ENCODE data around the gene STXBP1. TPM values are rescaled to one million over a fixed set of nuclear protein-coding genes. Genes with fewer than 3 reads are reported as not detected.

Gene STXBP1
- total RNA-seq = 10 to 100 TPM; 12.1 to 17.7 TPM

- DNase-seq = peak; percentile 86
- Mint-ChIP-seq H3K9me3 (no peaks in the 10 kb centered on the region), H3K27ac (peak within 1 kb of the TSS; percentile 58), H3K4me3 (peak within 1 kb of the TSS; percentile 85), H3K27me3 (peaks cover 54% of the 10 kb centered on the region), H3K36me3 (ENCODE audit: low read depth) (no peaks in the 10 kb centered on the region), H3K4me1 (peaks cover 38% of the 10 kb centered on the region)
- POLR2A ChIA-PET = no interaction called here
- CTCF ChIA-PET = interaction anchor here (0.9 to 1.3 kb wide), 4 partner anchors 10 to 86 kb away, joined by 3 to 4 read pairs (median 4); no protein-coding TSS in a partner anchor
These were observed at the start of gene STXBP1 for GRCh38 chr9:127611899-127612790. STXBP1 (plus strand) TSS chr9:127612277; CDS start chr9:127612404, 127 bp downstream.

DNA sequence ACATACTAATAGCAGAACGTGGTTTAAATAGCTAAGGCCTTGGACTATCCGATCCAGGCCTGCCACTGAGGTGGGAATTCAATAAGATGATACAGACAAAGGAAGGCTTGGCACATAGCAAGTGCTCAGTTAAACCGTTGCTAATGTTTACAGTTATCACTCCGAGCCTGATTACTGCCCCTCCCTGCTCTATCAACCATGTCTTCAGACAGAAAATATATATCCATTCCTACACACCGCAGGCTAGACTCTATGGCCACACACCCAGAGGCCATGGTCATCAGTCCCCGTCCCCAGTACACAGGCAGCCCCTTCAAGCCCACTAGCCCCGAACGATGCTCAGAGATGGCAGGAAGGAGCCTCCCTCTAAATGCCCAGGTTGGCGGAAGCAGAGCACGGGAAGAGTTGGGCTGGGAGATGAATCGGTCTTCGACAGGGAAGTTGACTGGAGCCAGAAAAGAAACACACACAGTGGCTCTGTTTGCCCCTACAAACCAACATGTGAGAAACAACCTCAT lies 49.7 kb upstream of the STXBP1 start:
- ChIA-PET CTCF (interaction anchor here (0.5 to 1.6 kb wide), 2 partner anchors 43 to 97 kb away, joined by 3 to 4 read pairs; no protein-coding TSS in a partner anchor), POLR2A (no interaction called here)
- Mint-ChIP-seq H3K36me3 (ENCODE audit: low read depth) (peaks cover 19% of the 10 kb centered on the region), H3K4me3 (no peak overlapping the region), H3K9me3 (no peaks in the 10 kb centered on the region), H3K27ac (no peak overlapping the region), H3K27me3 (no peaks in the 10 kb centered on the region), H3K4me1 (peaks cover 59% of the 10 kb centered on the region)
- no peak for DNase-seq

DNA sequence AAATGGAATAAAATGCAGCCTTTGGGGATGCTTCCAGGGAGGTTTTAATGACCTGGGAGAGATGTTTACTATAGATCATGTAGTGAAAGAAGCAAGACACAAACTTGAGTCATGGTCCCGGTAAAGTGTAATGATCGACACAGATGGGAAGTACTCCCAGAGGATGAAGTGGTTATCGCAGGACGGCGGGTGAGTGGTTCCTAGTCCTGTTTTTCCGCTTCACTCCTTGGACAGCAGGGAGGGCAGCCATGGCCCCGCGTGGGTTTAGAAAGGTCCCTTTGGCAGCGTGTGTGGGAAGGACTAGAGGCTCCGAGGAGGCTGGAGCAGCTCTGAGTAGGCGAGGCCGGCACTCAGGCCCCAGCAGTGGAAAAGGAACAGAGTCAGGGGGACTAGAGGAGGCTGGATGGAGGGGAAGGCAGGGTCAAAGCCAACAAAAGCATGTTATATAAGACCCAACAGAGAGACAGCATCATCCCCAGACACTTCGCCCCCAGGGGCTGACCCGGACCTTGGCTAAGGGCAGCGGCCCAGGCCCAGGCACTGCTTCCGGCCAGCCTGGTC lies 49.2 kb upstream of the STXBP1 start:
- Mint-ChIP-seq H3K9me3 (no peaks in the 10 kb centered on the region), H3K27me3 (no peaks in the 10 kb centered on the region), H3K36me3 (ENCODE audit: low read depth) (peaks cover 19% of the 10 kb centered on the region), H3K27ac (no peak overlapping the region), H3K4me1 (peaks cover 58% of the 10 kb centered on the region), H3K4me3 (no peak overlapping the region)
- CTCF ChIA-PET = interaction anchor here (1.6 kb wide), 1 partner anchor 44 kb away, joined by 4 read pairs; no protein-coding TSS in a partner anchor
- no peak for DNase-seq
- POLR2A ChIA-PET = no interaction called here

DNA sequence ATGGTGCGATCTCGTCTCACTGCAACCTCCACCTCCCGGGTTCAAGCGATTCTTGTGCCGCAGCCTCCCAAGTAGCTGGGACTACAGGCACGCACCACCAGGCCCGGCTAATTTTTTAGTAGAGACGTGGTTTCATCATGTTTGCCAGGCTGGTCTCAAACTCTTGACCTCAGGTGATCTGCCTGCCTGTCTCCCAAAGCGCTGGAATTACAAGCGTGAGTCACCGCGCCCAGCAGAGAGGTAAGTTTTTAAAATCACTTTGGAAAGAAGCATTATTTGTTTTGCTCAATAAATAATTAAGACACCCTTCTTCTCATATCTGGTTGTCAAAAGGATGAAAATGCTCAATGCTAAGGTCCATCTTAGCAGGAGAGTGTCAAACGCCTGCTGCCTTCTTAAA lies 48.5 kb upstream of the STXBP1 start:
- CTCF ChIA-PET = interaction anchor here (0.7 to 1.6 kb wide), 2 partner anchors 44 to 132 kb away, joined by 4 read pairs; no protein-coding TSS in a partner anchor
- H3K9me3 Mint-ChIP-seq = no peaks in the 10 kb centered on the region
- H3K36me3 Mint-ChIP-seq (ENCODE audit: low read depth) = peaks cover 18% of the 10 kb centered on the region
- no peak overlapping the region for H3K4me3 Mint-ChIP-seq
- POLR2A ChIA-PET = no interaction called here
- H3K4me1 Mint-ChIP-seq = peaks cover 51% of the 10 kb centered on the region
- no peaks in the 10 kb centered on the region for H3K27me3 Mint-ChIP-seq
- no peak for DNase-seq
- H3K27ac Mint-ChIP-seq = no peak overlapping the region

GRCh38 chr9:127565231-127565630 lies 46.8 kb upstream of the STXBP1 start:
- POLR2A ChIA-PET = no interaction called here
- no peaks in the 10 kb centered on the region for H3K27me3 Mint-ChIP-seq
- H3K9me3 Mint-ChIP-seq = no peaks in the 10 kb centered on the region
- peaks cover 47% of the 10 kb centered on the region for H3K4me1 Mint-ChIP-seq
- DNase-seq = no peak
- H3K4me3 Mint-ChIP-seq = no peak overlapping the region
- peaks cover 17% of the 10 kb centered on the region for H3K36me3 Mint-ChIP-seq (ENCODE audit: low read depth)
- no peak overlapping the region for H3K27ac Mint-ChIP-seq
- CTCF ChIA-PET = interaction anchor here (0.6 kb wide), 1 partner anchor 66 kb away, joined by 3 read pairs; no protein-coding TSS in a partner anchor

GRCh38 chr9:127566351-127567001 lies 45.6 kb upstream of the STXBP1 start:
- H3K4me1 Mint-ChIP-seq = peaks cover 44% of the 10 kb centered on the region
- peaks cover 14% of the 10 kb centered on the region for H3K36me3 Mint-ChIP-seq (ENCODE audit: low read depth)
- ChIA-PET POLR2A (no interaction called here), CTCF (interaction anchor here (0.8 kb wide), 1 partner anchor 168 kb away, joined by 3 read pairs; the partner anchor contains the start of gene TOR2A)
- H3K9me3 Mint-ChIP-seq = no peaks in the 10 kb centered on the region
- H3K4me3 Mint-ChIP-seq = peak overlapping the region; percentile 71
- no peak overlapping the region for H3K27ac Mint-ChIP-seq
- H3K27me3 Mint-ChIP-seq = no peaks in the 10 kb centered on the region
- DNase-seq = no peak

DNA sequence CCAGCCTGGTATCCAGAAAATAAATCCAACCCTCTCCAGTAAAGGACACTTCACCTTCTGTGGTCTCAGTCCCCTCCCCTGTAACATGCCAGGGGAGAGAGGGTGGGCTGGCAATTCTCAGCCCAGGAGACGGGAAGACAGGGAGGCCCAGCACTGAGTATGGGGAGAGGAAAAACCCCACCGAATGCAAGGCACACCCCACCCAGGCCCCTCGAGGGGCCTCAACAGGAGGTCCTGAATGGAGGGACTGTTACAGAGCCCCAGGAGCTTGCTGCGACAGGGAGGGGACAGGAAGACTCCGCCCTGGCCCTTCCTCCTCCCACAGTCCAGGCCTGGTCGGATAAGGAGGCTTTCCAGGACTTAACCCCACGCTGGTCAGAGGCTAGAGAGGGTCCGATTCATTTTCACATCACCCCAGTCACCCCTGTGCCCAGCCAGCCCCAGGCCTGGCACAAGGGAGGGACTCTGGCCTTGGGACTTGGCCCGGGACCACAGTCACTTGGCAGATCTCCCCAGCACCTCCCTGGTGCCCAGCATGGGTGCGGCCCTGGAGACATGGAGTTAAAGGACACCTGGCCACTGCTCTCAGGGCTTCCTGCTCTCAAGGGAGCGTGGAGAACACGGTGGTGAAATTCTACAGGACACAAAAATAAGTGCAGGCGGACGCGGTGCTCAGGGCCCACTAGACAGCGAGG lies 44.9 kb upstream of the STXBP1 start:
- peaks cover 14% of the 10 kb centered on the region for H3K36me3 Mint-ChIP-seq (ENCODE audit: low read depth)
- no peak for DNase-seq
- no peaks in the 10 kb centered on the region for H3K9me3 Mint-ChIP-seq
- H3K27me3 Mint-ChIP-seq = no peaks in the 10 kb centered on the region
- peak overlapping the region; percentile 38 for H3K27ac Mint-ChIP-seq
- CTCF ChIA-PET = interaction anchor here (0.8 to 1.6 kb wide), 2 partner anchors 9 to 168 kb away, joined by 3 to 7 read pairs; partner anchors contain the start of gene TOR2A
- peaks cover 42% of the 10 kb centered on the region for H3K4me1 Mint-ChIP-seq
- peak overlapping the region; percentile 71 for H3K4me3 Mint-ChIP-seq
- POLR2A ChIA-PET = no interaction called here

DNA sequence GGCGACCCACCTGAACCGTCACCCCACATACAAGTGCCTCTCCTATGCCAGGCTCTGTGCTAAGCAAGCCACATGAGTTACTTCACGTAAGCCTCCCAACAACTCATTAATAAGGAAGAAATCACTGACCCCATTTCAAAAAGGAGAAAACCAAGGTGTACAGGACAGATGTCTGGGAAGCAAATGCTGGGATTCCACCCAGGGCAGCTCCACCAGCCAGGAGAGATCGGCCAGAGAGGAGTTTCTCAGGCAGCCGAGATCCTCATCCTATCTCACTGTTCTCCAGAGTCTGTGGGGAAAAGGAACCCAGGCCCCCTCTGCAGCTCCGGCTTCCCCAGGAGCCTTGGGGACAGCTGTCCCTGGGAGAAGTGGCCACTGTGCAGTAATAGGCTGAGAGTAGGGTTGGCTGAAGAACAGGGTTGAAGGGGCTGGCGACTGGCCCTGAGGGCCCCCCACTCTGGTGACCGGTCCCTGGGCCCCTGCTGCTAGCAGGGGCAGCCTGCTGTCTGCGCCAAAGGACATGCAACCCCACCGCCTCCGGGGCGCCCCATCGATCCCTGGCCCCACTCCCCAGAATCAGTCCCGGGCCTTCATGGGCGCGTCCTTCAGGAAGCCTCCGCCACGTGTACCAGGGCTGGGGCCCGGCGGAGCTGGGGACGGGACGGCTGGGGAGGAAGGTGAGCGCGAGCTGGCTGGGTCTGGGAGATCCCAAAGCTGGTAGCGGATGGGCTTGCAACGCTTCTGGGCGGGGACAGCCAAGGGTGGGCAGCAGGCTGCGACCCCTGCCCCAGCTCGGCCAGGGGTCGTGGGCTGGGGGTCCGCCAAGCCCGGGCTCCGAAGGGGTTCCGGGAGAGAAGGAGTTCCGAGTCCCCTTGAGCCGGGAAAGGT lies 44.1 kb upstream of the STXBP1 start:
- POLR2A ChIA-PET = no interaction called here
- Mint-ChIP-seq H3K36me3 (ENCODE audit: low read depth) (peaks cover 11% of the 10 kb centered on the region), H3K4me1 (peaks cover 41% of the 10 kb centered on the region), H3K27me3 (no peaks in the 10 kb centered on the region), H3K9me3 (no peaks in the 10 kb centered on the region), H3K4me3 (peak overlapping the region; percentile 71), H3K27ac (peak overlapping the region; percentile 38)
- CTCF ChIA-PET = interaction anchor here (0.7 to 1.6 kb wide), 4 partner anchors 8 to 18 kb away, joined by 4 to 7 read pairs (median 4); no protein-coding TSS in a partner anchor
- DNase-seq = no peak

DNA sequence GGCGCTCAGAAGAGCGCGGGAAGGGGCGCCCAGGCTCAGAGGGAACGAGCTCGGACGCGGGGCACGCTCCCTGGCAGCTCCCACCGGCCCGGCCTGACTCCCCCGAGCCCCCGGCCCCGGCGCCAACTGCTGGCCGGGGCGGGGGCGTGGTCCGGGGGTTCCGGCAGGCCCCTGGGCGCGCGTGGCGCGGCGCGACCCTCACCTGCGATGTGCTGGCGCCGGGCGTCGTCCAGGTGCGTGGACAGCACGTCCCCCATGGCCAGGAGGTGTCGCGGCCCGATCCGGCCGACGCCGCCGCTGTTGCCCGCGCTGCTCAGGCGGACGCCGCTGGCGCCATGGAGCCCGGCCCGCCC lies 43.5 kb upstream of the STXBP1 start:
- no peak for DNase-seq
- POLR2A ChIA-PET = no interaction called here
- Mint-ChIP-seq H3K4me1 (peaks cover 43% of the 10 kb centered on the region), H3K9me3 (no peaks in the 10 kb centered on the region), H3K27ac (no peak overlapping the region), H3K36me3 (ENCODE audit: low read depth) (peaks cover 10% of the 10 kb centered on the region), H3K27me3 (no peaks in the 10 kb centered on the region), H3K4me3 (no peak overlapping the region)
- CTCF ChIA-PET = interaction anchor here (0.7 to 1.6 kb wide), 4 partner anchors 9 to 17 kb away, joined by 4 to 7 read pairs (median 4); no protein-coding TSS in a partner anchor

DNA sequence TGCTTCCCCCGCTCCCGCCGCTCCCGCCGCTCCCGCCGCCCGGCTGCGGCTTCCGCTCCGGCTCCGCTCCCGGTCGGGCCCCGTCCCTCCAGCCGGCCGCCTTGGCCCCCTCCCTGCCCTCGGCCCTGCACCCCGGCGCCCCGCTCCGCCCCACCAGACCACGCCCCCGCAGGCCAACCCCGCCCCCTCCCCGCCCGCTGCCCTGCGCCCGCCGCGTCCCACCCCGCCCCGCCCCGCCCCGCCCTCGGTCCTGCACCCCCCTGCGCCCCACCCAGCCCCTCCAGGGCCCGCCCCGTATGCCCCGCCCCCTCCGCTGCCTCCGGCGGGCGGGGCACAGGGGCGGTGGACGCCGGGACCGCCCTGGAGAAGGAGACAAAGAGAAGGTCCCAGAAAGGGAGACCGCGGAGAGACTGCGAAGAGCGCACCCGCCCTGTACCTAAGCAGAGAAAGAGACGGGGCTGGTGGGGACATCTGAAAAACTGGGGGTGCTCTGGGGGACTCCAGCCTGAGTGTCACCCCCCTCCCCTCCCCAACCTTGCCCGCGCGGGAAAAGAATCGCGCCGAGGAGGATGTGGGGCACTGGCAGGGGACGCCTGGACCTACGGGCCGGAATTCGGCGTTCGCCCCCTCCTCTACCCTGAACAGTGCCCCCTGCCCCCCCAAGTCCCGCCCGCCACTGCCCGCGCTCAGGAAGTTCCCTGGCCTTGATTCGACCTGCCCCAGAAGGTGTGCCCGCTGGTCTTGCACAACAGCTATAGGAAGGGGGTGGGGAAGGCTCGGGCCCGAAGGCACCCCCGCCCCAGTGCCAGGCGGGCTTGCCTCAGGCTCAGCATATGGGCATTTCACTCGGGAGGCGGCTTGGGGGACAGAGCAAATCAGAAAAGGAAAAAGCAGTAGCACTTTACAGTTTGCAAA lies 42.8 kb upstream of the STXBP1 start:
- CTCF ChIA-PET = interaction anchor here (1.0 to 2.8 kb wide), 4 partner anchors 11 to 165 kb away, joined by 4 to 10 read pairs (median 6); partner anchors contain the start of gene TOR2A
- no peaks in the 10 kb centered on the region for H3K27me3 Mint-ChIP-seq

More for the DNA sequence above, 42.8 kb upstream of the STXBP1 start:
- H3K4me3 Mint-ChIP-seq = peak overlapping the region; percentile 83
- H3K9me3 Mint-ChIP-seq = no peaks in the 10 kb centered on the region
- POLR2A ChIA-PET = interaction anchor here (1.3 kb wide), 1 partner anchor 10 kb away, joined by 3 read pairs; no protein-coding TSS in a partner anchor
- H3K4me1 Mint-ChIP-seq = peaks cover 47% of the 10 kb centered on the region
- H3K27ac Mint-ChIP-seq = peak overlapping the region; percentile 91
- DNase-seq = peak; percentile 82
- peaks cover 6% of the 10 kb centered on the region for H3K36me3 Mint-ChIP-seq (ENCODE audit: low read depth)

Data from activated CD4-positive, alpha-beta T cell treated with anti-CD3 and anti-CD28 coated beads, Interleukin-2, amount 10 ng/mL, durations not matched to agents 7 days and 5 days (primary cell).